GM18511 (cell line): Measurements from ENCODE around the gene COL12A1.
A peak's percentile ranks its signal among the peaks of the same experiment; 100 is the strongest.

Experiments
- ATAC-seq: cut with Tn5 transposase; IDR thresholded peaks from one replicate; pipeline ENCODE4 v1.9.1; 2021; ENCODE audit warnings: mild to moderate bottlenecking, moderate library complexity; ENCODE audit not compliant: unreplicated experiment

The COL12A1 gene

GRCh38 chr6:75180864-75181263, 25.0 kb downstream of the COL12A1 start:
- no peak for ATAC-seq

DNA sequence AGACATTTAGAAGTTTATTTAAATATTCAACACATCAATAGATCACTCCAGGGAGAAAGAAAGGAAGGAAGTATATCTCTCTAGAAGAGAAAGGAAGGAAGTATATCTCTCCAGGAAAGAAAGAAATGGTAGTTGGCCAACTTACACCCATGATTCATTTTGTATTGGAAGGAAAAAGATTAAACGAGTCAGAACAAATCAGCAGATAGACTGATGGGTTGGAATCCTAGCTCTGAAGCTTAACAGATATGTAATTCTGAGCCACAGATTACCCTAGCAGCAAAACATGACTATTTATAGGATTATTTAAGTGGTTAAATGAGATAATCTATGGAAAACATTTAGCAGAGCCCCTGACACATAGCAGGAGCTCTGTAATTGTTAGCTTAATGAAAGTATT, 27.1 kb downstream of the COL12A1 start:
- no peak for ATAC-seq

DNA sequence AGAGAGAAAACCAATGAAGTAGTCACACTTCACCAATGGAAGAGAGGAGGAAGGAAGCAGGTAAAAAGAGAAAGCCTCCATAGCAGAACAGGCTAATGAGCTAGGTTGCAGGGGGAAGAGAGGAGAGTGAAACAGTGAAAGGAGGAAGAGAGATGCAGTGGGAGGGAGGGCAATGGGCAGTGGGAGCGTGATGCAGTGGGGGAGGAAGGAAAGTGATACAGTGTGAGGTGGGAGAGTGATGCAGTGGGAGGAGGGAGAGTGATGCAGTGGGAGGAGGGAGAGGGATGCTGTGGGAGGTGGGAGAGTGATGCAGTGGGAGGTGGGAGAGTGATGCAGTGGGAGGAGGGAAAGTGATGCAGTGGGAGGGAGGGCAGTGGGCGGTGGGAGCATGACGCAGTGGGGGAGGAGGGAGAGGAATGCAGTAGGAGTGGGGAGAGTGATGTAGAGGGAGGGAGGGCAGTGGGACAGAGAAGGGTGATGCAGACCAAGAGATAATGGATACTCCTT, 29.7 kb downstream of the COL12A1 start:
- ATAC-seq, result no peak

- ATAC-seq, result no peak
These were observed 33.9 kb downstream of the COL12A1 start for GRCh38 chr6:75171986-75172385.

DNA sequence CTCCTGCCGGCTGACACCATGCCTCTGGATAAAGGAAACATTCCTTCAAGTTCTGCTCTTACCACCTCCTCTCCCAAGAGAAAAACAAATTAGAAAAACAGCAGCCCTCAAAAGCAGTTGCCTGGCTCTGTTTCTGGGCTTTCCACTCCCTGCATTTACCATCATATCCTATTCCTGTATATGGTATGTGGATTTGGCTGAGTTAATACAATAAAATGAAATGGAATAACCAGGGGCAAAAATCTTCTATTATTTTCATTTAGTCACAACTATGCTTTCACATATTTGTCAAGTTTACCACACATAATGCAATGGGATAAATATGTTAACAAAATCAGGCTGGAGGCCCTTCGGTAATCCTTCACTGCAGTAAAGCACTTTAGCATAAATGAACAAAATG, 34.3 kb downstream of the COL12A1 start:
- ATAC-seq, result no peak

- no peak for ATAC-seq
These were observed 34.9 kb downstream of the COL12A1 start for GRCh38 chr6:75170691-75171560.

DNA sequence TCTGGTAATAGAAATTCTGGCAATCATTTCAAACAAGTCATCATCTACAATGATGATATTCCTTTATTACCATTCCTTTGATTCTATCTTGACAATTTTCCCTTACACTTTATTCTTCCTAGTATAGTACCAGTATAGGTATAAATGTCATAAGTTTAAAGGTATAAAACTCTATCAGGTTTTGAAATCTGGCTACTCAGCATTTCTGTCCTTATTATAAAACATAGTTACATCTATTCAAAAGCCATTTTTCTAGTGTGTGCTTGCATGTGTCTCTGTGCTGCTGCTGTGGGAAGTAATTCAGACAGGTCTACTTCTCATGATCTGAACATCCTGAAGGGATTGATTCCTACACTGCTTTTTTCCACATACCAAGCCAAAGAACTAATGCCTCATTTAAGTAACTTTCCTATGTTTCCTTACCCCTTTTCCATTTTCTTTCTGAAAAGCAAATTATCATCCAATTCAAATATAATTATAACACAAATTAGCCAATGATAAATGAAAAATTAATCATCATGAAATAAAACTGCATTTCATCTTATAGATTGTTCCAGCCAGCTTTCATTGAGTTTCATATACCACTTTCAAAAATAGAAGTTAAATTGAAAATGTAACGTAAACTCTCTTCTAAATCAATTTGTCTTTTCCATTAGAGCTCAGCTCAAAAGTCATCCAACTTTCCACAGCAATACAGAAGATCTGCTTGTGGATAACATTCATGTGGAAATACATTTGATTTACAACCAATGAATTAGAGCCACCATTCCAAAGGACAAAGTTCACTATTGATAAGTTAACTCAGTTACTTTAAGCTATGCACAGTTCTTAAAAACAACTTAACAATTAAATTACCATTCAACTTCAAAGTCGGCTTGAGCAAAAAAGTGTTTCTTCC, 35.9 kb downstream of the COL12A1 start:
- ATAC-seq, result no peak

GRCh38 chr6:75167851-75168250, 38.0 kb downstream of the COL12A1 start:
- no peak for ATAC-seq

DNA sequence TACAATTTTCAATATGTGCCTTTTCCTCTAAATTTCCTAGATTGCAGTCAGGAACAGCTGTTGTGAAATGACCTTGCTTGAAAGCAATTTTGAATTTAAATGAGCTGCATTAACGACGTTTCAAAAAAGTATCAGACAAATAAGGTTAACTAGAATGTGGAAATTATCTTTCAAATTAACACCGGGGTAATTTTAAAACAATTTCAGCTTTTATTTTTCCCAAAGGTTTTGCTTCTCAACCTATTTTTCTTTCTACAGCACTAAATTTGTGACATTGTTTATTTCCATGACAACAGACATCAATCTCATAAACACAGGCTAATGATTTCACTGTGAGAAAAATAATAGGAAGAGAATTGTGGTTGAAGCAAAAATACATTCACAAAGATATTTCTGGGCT, 38.5 kb downstream of the COL12A1 start:
- no peak for ATAC-seq

- ATAC-seq, result no peak
These were observed 39.1 kb downstream of the COL12A1 start for GRCh38 chr6:75166773-75167172.

- ATAC-seq, result no peak
These were observed 39.6 kb downstream of the COL12A1 start for GRCh38 chr6:75166236-75166635.

- no peak for ATAC-seq
These were observed 47.7 kb downstream of the COL12A1 start for GRCh38 chr6:75158176-75158575.

GRCh38 chr6:75157336-75157735, 48.5 kb downstream of the COL12A1 start:
- ATAC-seq, result no peak

DNA sequence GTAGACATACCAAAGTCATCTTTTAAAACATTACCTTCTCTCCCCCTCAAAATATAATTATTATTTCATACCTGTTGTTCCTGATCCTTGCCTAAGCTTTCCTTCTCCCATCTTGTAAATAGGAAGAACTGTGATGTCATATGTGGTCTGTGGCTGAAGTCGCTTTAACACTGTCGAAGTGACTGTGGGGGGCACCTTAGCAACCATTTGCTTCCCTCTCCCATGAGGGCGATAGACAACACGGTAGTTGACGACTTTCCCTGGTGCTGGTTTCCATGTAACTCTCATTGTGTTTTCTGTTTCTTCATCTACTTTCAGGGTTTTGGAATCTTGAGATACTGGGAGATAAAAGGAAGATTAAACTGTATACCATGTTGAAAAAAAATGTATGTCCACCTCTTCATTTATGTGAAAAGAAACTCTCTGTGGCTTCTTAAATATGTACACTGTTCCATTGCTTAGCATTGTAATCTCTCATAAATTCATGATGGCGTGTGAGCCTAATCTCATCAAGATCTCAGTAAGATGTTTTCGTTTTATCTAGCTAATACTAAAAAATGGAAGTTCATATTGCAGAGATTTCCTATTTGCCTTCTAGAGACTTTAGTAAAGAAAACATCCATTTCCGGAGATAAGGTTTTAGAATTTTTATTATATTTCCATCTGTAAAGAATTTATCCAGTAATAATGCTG, 49.5 kb downstream of the COL12A1 start:
- no peak for ATAC-seq

- ATAC-seq, result no peak
These were observed 50.2 kb downstream of the COL12A1 start for GRCh38 chr6:75155631-75156030.

DNA sequence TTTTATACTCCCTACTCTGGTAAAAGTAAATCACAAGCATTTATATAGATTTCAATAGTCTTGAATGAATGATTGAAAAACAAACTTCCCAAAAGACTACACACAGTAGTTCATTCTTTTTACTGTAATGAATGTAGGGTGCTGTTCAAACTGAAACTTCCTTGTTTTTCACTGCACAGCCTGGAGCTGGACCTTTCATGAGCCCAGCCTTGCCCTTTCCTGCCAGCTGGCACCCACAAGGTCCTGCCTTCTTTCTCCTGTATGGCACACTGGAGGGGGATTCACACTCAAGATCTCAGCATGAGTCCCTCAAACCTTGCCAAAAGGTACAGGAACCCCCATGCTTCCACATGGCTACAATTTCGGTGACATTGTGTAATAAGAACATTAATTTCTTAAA, 50.9 kb downstream of the COL12A1 start:
- ATAC-seq, result no peak

DNA sequence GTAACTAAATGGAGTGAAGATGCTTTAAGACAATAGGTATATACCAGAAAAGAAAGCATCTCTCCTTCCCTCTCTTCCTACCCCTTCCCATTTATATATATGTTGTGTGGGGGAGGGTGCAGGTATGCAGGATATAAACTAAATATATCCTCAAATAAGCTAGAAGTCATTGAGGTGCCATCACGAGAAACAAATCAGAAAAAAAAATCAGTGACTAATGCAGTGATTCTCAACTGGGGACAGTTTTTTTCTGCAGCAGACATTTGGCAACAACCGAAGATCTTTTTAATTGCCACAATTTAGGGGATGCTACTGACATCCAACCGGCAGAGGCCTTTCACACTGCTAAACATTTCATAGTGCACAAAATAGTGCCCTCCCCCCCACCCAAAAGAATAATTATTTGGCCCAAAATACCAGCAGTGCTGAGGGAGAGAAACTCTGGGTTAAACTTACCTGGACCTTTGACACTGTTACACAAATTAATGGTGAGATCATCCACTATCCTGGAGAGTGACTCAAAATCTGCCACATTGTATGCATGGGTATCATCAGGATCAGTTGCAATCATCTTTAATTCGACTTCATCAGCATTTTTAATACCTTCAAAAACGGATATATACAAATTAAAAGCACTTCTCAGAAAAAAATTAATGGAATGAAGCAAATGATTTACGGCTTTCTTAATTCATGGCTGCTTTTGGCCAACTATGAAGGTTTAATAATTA, 55.0 kb downstream of the COL12A1 start:
- ATAC-seq, result no peak

DNA sequence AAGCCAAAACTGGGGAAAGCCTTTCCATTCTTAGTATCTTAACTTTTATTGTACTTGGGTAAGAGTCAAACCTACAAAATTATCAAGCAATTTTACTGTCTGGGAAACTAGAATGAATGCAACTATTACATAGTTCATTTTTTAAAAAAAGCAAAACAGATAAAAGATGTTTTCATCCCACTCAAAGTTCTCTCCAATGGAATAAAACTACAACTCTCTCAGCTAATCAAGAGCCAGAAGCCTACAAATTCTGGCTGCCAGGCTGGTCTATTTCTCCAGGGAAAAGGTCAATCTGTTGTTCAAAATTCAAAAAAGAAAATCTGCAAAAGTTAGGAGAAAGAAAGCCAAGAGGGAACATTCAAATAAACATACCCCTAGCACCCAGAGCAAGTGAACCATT, 56.2 kb downstream of the COL12A1 start:
- no peak for ATAC-seq

DNA sequence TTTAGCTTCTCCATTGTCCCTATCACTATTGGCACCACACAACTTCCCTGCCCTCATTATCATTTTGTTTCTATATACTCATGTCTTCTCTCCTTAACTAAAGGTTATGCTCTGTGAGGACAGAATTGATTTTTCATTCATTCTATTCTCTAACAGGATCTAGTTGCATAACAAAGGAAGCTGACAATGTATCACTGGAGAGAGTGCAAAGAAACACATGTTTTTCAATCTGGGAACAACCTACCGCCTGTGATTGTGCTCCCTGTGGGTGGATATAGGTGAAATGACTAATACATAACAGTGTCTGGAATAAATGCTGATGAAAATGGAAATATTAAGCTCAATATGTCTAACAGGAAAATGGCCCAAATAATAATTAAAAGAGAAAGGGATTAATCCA, 56.6 kb downstream of the COL12A1 start:
- no peak for ATAC-seq

- ATAC-seq, result peak; percentile 99
These were observed 58.3 kb downstream of the COL12A1 start for GRCh38 chr6:75147512-75147911.
